Peyer's patch (tissue), 4 donors: ENCODE data around the gene STK17A. TPM values are rescaled to one million over a fixed set of nuclear protein-coding genes. Genes with fewer than 3 reads are reported as not detected.

Experiments used
- DNase-seq, 3 donors: peaks; one replicate each; pipeline ENCODE4 v3.0.0-alpha.2; 2017 to 2019
- H3K27ac ChIP-seq, 4 donors: fragments of 200-600 bp; sonication (generic); one replicate each; pipeline ENCODE4 v1.5.1; 2016 to 2019
- H3K27me3 ChIP-seq, 2 donors: fragments of 200-600 bp; sonication (generic); one replicate each; pipeline ENCODE4 v1.5.1; 2019
- H3K36me3 ChIP-seq, 3 donors: fragments of 200-600 bp; sonication (generic); one replicate each; pipeline ENCODE4 v1.5.1; 2016 to 2019
- H3K4me1 ChIP-seq, 4 donors: fragments of 200-600 bp; sonication (generic); one replicate each; pipeline ENCODE4 v1.5.1; 2016 to 2019
- H3K4me3 ChIP-seq, 4 donors: fragments of 200-600 bp; sonication (generic); 1 replicate in 3 of 4; 2 replicates in 1 of 4; pipeline ENCODE4 v1.5.1; 2016 to 2019; ENCODE audit warnings: mild to moderate bottlenecking in 1 of 4
- H3K9me3 ChIP-seq, 4 donors: fragments of 200-600 bp; sonication (generic); one replicate each; pipeline ENCODE4 v1.5.1; 2016 to 2019; ENCODE audit warnings: mild to moderate bottlenecking in 1 of 4
- POLR2A ChIP-seq, 2 donors: fragments of 450-650 bp; IDR thresholded peaks; one replicate each; pipeline ENCODE4 v1.5.1; 2017; ENCODE audit warnings: antibody characterized with exemption in 2 of 2, mild to moderate bottlenecking in 2 of 2, moderate library complexity in 2 of 2
- total RNA-seq, 4 donors: library from RNA; depleted of rRNA; stranded (reverse); fragments of >200 nt; gene quantifications; one replicate each; pipeline ENCODE4 v1.1.0, GENCODE V29; 2016
- TF ChIP-seq, protein P1 (sequence below), 6 experiments: fragments of 450-650 bp in 4 of 6; fragments of 200-600 bp in 2 of 6; sonication (generic) in 1 of 6; IDR thresholded peaks; one replicate each; pipeline ENCODE4 v1.5.1; 2017 to 2019; ENCODE audit warnings: antibody characterized with exemption in 6 of 6, mild to moderate bottlenecking in 3 of 6, moderate library complexity in 1 of 6

Gene STK17A
- total RNA-seq, 4 donors from 2014 or later: 16.0 to 66.8 (median 17.7) TPM

DNA sequence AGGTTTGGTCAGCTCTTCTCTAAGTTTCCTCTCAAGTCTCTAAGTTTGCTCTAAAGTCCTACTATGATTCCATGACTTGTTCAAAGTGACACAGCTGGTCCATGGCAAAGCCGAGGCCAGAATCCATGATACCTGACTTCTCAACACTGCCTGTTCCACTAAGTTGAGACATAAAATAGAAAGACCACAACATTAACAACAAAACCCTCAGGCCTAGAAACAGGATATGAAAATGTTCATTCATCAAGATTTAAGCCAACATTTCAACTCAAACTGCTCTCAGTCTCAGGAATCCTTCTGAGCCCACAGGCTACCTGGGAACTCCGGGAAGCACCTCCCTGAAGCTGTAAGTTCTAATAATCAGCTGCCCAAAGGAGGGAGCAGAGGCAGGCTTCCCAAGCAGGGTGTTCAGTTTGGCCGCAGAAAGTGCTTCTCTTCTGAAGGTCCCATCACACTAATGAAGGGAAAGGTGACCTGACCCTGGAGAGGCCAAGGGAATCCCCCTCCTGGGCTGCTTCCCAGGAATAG lies 62.9 kb downstream of the STK17A start:
- TF ChIP-seq, protein P1, sequence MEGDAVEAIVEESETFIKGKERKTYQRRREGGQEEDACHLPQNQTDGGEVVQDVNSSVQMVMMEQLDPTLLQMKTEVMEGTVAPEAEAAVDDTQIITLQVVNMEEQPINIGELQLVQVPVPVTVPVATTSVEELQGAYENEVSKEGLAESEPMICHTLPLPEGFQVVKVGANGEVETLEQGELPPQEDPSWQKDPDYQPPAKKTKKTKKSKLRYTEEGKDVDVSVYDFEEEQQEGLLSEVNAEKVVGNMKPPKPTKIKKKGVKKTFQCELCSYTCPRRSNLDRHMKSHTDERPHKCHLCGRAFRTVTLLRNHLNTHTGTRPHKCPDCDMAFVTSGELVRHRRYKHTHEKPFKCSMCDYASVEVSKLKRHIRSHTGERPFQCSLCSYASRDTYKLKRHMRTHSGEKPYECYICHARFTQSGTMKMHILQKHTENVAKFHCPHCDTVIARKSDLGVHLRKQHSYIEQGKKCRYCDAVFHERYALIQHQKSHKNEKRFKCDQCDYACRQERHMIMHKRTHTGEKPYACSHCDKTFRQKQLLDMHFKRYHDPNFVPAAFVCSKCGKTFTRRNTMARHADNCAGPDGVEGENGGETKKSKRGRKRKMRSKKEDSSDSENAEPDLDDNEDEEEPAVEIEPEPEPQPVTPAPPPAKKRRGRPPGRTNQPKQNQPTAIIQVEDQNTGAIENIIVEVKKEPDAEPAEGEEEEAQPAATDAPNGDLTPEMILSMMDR (IDR thresholded peaks at IDR 0.05): no peak
- TF ChIP-seq POLR2A (IDR thresholded peaks at IDR 0.05): no peak
- Histone ChIP-seq H3K27ac (peak overlapping the region; percentile 76 to 93 (median 86)), H3K27me3 (no peaks in the 10 kb centered on the region), H3K4me1 (peaks cover 3 to 30% (median 23%) of the 10 kb centered on the region in 4 donors), H3K4me3 (no peak overlapping the region), H3K9me3 (no peaks in the 10 kb centered on the region), H3K36me3 (peaks cover 0 to 22% (median 0%) of the 10 kb centered on the region in 3 donors)
- DNase-seq: no peak

DNA sequence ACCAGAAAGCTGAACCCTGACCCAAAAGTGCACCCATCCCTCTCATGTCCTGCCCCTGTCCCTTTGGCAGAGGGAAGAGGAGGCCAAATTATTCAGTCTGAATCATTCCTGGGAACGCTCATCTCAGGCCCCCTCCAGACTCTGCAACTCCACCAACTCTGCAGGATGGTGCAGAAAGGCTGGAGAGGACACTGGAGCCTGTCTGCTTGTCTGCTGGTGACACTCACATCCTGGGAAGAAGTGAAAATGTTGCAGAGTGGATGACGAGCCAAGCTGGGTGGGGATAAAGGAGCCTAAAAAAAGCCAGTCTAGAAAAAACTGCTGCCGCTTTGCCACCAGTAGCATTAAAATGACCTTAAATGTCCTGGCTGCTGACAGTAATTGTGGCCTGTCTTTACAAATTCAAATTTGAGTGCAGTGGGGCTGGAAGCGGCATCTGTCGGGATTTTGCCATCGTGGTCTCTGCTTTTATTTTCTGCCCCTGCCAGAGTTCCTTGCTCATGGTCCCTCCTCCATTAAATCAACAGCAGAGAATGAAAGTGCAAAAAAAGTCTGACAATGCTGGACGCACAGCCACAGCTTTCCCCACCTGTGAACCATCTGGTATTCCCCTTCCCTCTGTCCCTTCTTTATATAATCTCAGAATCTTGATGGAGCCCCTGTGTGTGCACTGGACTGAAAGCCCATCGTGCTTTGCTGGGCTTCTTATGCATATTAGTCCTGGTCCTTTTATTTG lies 63.9 kb downstream of the STK17A start:
- Histone ChIP-seq H3K27me3 (no peaks in the 10 kb centered on the region), H3K4me1 (peaks cover 3 to 37% (median 27%) of the 10 kb centered on the region in 4 donors), H3K4me3 (peak overlapping the region in 2 of 4 donors; percentile 2 to 12), H3K36me3 (peaks cover 0 to 20% (median 0%) of the 10 kb centered on the region in 3 donors), H3K27ac (peak overlapping the region; percentile 76 to 93 (median 86)), H3K9me3 (no peaks in the 10 kb centered on the region)
- no peak for DNase-seq
- no peak for TF ChIP-seq POLR2A (IDR thresholded peaks at IDR 0.05)
- TF ChIP-seq, protein P1 (IDR thresholded peaks at IDR 0.05): no peak

DNA sequence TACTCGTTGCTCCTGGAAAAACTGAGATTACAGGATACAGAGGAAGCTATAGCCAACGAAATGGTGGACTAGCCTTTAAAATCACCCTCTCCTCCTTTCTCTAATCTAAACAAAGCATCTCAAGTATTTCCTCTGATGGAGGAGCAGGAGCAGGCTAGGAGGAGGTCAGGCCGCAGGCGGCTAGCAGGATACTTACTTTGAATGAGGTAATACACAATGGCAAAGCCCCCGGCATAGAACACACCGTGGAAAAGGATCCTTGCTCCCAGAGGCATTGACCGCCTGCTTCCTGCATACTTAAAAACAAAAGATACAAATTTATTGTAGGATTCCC lies 64.4 kb downstream of the STK17A start:
- peak overlapping the region in 2 of 4 donors; percentile 2 to 12 for H3K4me3 ChIP-seq
- no peaks in the 10 kb centered on the region for H3K9me3 ChIP-seq
- H3K27me3 ChIP-seq: no peaks in the 10 kb centered on the region
- H3K4me1 ChIP-seq: peaks cover 3 to 42% (median 30%) of the 10 kb centered on the region in 4 donors
- no peak for TF ChIP-seq POLR2A (IDR thresholded peaks at IDR 0.05)
- TF ChIP-seq, protein P1 (IDR thresholded peaks at IDR 0.05): no peak
- H3K36me3 ChIP-seq: peaks cover 0 to 15% (median 0%) of the 10 kb centered on the region in 3 donors
- peak overlapping the region; percentile 76 to 93 (median 86) for H3K27ac ChIP-seq
- no peak for DNase-seq

DNA sequence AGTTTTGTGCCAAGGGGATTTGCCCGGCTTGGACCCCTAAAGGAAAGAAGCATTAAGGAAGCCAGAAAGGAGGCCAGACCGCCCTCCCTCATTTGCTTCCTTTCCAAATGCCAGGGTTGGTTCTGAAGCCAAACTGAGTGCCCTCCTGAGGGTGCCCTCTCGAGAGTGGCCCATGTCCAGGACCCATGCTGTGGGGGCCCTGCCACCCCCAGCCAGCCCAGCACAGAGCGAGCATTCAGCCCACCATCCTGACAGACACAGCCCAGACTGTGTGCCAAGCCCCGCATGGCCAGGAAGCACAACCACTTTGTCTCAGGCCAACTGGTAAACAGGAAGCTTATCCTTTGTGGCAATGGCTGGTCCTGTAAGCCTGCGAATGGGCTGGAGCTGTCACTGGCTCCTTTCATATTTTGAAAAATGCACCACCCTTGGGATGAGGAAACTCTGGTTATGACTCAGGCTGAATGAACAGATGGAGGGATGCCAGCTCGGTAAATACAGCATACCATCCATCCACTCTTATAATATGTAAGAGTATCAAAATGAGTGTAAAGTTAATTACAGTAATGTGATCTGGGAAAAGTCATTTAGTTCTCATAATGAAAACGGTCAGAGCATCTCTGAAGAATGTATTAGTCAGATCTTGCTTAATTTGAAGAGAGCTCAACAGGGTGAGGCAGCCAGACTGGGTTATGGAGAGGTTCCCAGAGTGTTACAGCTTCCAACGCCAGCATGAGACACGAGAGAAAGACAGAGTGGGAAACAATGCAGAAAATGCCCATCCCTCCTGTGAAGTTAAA lies 65.0 kb downstream of the STK17A start:
- Histone ChIP-seq H3K27me3 (no peaks in the 10 kb centered on the region), H3K27ac (peak overlapping the region; percentile 76 to 93 (median 86)), H3K4me3 (peak overlapping the region in 1 of 4 donors; percentile 21), H3K4me1 (peaks cover 3 to 44% (median 32%) of the 10 kb centered on the region in 4 donors), H3K36me3 (peaks cover 0 to 12% (median 0%) of the 10 kb centered on the region in 3 donors), H3K9me3 (no peaks in the 10 kb centered on the region)
- TF ChIP-seq, protein P1 (IDR thresholded peaks at IDR 0.05): no peak
- no peak for TF ChIP-seq POLR2A (IDR thresholded peaks at IDR 0.05)
- DNase-seq: peak in 2 of 3 donors; percentile 61 to 71
